Central memory CD8-positive, alpha-beta T cell (primary cell): ENCODE results near the gene TCHP.

Experiments used
- ATAC-seq: fragments of 150-1000 bp; cut with Tn5 transposase; replicated peaks from 2 replicates; pipeline ENCODE4 v1.10.0; 2022; ENCODE audit warnings: mild to moderate bottlenecking, moderate FRiP score, moderate number of reproducible peaks; ENCODE audit not compliant: poor library complexity, severe bottlenecking; ENCODE audit errors: extremely low read depth
- DNase-seq, 2 donors: peaks; one replicate each; pipeline ENCODE4 v3.0.0; 2021; ENCODE audit warnings: low spot score in 2 of 2
- H3K27ac Mint-ChIP-seq: one replicate; pipeline ENCODE4 v1.8.0; 2022; ENCODE audit warnings: low read depth, mild to moderate bottlenecking, moderate library complexity, mixed read lengths
- H3K27me3 Mint-ChIP-seq: one replicate; pipeline ENCODE4 v1.8.0; 2022; ENCODE audit warnings: mixed read lengths
- H3K36me3 Mint-ChIP-seq: one replicate; pipeline ENCODE4 v1.8.0; 2022; ENCODE audit warnings: mild to moderate bottlenecking, moderate library complexity, mixed read lengths; ENCODE audit not compliant: insufficient read depth
- H3K4me1 Mint-ChIP-seq: one replicate; pipeline ENCODE4 v1.8.0; 2022; ENCODE audit warnings: mixed read lengths
- H3K4me3 Mint-ChIP-seq: one replicate; pipeline ENCODE4 v1.8.0; 2022; ENCODE audit warnings: mild to moderate bottlenecking, moderate library complexity, mixed read lengths
- H3K9me3 Mint-ChIP-seq: one replicate; pipeline ENCODE4 v1.8.0; 2022; ENCODE audit warnings: mixed read lengths

Gene TCHP

DNA sequence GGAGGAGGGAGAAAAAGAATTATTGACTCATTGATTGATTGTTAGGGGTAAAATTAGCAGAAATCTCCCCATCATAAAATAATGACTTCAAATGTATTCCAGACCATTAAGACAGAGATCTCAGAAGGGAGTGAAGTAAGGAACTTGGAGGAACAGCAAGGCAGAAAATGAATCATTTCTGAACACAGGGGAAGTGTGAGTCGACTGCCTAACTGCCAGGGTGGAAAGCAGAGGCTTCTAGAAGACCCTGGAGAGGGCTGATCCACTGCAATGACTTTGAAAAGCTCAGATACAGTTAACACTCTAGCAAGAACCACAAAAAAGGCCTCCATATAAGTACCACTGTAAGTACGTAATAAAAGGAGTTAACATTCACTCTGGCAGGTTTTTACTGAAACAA lies 29.4 kb upstream of the TCHP start:
- no peaks in the 10 kb centered on the region for H3K27me3 Mint-ChIP-seq

GRCh38 chr12:109871668-109872314 lies 28.3 kb upstream of the TCHP start:
- Mint-ChIP-seq H3K4me1 (peaks cover 37% of the 10 kb centered on the region), H3K36me3 (peaks cover 6% of the 10 kb centered on the region), H3K27ac (no peak overlapping the region), H3K4me3 (no peak overlapping the region), H3K27me3 (no peaks in the 10 kb centered on the region), H3K9me3 (no peaks in the 10 kb centered on the region)
- no peak for ATAC-seq
- DNase-seq, result no peak

More for the DNA sequence above, 29.4 kb upstream of the TCHP start:
- DNase-seq (no peak), ATAC-seq (no peak)
- H3K36me3 Mint-ChIP-seq, result peaks cover 6% of the 10 kb centered on the region
- peaks cover 25% of the 10 kb centered on the region for H3K4me1 Mint-ChIP-seq
- no peak overlapping the region for H3K4me3 Mint-ChIP-seq
- H3K27ac Mint-ChIP-seq, result no peak overlapping the region
- H3K9me3 Mint-ChIP-seq, result no peaks in the 10 kb centered on the region

GRCh38 chr12:109873653-109874052 lies 26.4 kb upstream of the TCHP start:
- Mint-ChIP-seq H3K9me3 (no peaks in the 10 kb centered on the region), H3K27me3 (no peaks in the 10 kb centered on the region), H3K27ac (no peak overlapping the region), H3K36me3 (peaks cover 4% of the 10 kb centered on the region), H3K4me3 (no peak overlapping the region), H3K4me1 (peaks cover 49% of the 10 kb centered on the region)
- DNase-seq, result no peak
- ATAC-seq, result no peak

GRCh38 chr12:109875572-109876131 lies 24.4 kb upstream of the TCHP start:
- Mint-ChIP-seq H3K4me3 (no peak overlapping the region), H3K36me3 (peaks cover 4% of the 10 kb centered on the region), H3K27ac (peak overlapping the region; percentile 63), H3K27me3 (no peaks in the 10 kb centered on the region), H3K4me1 (peaks cover 65% of the 10 kb centered on the region), H3K9me3 (no peaks in the 10 kb centered on the region)
- no peak for ATAC-seq
- DNase-seq, result no peak

- ATAC-seq (no peak), DNase-seq (no peak)
- no peaks in the 10 kb centered on the region for H3K27me3 Mint-ChIP-seq
- H3K4me3 Mint-ChIP-seq, result no peak overlapping the region
- H3K9me3 Mint-ChIP-seq, result no peaks in the 10 kb centered on the region
- H3K27ac Mint-ChIP-seq, result peak overlapping the region; percentile 63
- peaks cover 69% of the 10 kb centered on the region for H3K4me1 Mint-ChIP-seq
- peaks cover 4% of the 10 kb centered on the region for H3K36me3 Mint-ChIP-seq
These were observed 23.7 kb upstream of the TCHP start for GRCh38 chr12:109876406-109876805.

GRCh38 chr12:109877504-109878246 lies 22.4 kb upstream of the TCHP start:
- no peaks in the 10 kb centered on the region for H3K27me3 Mint-ChIP-seq
- ATAC-seq (no peak), DNase-seq (no peak)
- no peaks in the 10 kb centered on the region for H3K9me3 Mint-ChIP-seq
- peaks cover 4% of the 10 kb centered on the region for H3K36me3 Mint-ChIP-seq
- peaks cover 68% of the 10 kb centered on the region for H3K4me1 Mint-ChIP-seq
- peak overlapping the region; percentile 97 for H3K4me3 Mint-ChIP-seq
- no peak overlapping the region for H3K27ac Mint-ChIP-seq

DNA sequence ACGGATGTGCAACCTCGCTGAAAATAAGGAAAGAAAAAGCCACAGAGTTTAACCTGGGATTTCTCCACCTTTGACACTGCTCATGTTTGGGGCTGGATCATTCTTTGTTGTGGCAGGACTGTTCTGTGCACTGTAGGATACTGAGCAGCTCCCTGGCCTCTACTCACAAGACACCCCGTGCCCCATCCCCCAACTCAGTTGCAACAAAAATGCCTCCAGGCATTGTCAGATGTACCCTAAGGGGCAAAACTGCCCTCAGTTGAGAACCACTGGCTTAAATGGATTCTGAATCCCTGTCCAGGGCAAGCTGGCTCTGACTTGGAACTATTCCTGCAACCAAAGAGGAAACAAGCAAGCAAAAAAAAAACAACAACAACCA lies 21.8 kb upstream of the TCHP start:
- Mint-ChIP-seq H3K4me1 (peaks cover 68% of the 10 kb centered on the region), H3K27ac (no peak overlapping the region), H3K4me3 (peak overlapping the region; percentile 97), H3K9me3 (no peaks in the 10 kb centered on the region), H3K36me3 (peaks cover 2% of the 10 kb centered on the region), H3K27me3 (no peaks in the 10 kb centered on the region)
- DNase-seq, result no peak
- no peak for ATAC-seq

DNA sequence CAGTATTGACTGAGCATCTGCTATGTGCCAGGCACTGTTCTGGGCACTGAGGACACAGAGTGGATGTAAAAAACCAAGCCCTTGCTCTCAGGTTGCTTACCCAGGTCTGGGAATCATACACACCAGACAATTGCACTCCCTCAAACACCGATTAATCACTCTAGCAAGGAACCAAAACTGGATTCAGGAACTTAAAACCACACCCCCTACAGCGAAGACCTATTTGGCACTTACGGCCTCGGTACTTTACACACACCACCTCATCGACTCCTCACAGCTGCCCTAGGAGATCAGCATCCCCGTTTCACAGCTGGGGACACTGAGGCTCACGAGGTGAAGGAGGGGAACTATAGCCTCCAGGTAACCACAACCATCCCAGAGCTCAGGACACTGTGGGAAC lies 21.3 kb upstream of the TCHP start:
- H3K4me1 Mint-ChIP-seq, result peaks cover 68% of the 10 kb centered on the region
- peak overlapping the region; percentile 93 for H3K27ac Mint-ChIP-seq
- no peaks in the 10 kb centered on the region for H3K9me3 Mint-ChIP-seq
- H3K36me3 Mint-ChIP-seq, result no peaks in the 10 kb centered on the region
- ATAC-seq, result no peak
- no peaks in the 10 kb centered on the region for H3K27me3 Mint-ChIP-seq
- no peak for DNase-seq
- peak overlapping the region; percentile 97 for H3K4me3 Mint-ChIP-seq

GRCh38 chr12:109879351-109880042 lies 20.6 kb upstream of the TCHP start:
- DNase-seq (no peak), ATAC-seq (no peak)
- peaks cover 64% of the 10 kb centered on the region for H3K4me1 Mint-ChIP-seq
- no peaks in the 10 kb centered on the region for H3K9me3 Mint-ChIP-seq
- H3K4me3 Mint-ChIP-seq, result peak overlapping the region; percentile 97
- no peaks in the 10 kb centered on the region for H3K27me3 Mint-ChIP-seq
- H3K36me3 Mint-ChIP-seq, result no peaks in the 10 kb centered on the region
- H3K27ac Mint-ChIP-seq, result peak overlapping the region; percentile 93

GRCh38 chr12:109880043-109880931 lies 19.8 kb upstream of the TCHP start, which contains the start of gene GLTP:
Gene GLTP (minus strand): TSS chr12:109880541. CDS start chr12:109880374, 167 bp downstream.
- H3K4me1 Mint-ChIP-seq, result peaks cover 56% of the 10 kb centered on the region
- H3K27me3 Mint-ChIP-seq, result no peaks in the 10 kb centered on the region
- H3K4me3 Mint-ChIP-seq, result peak within 1 kb of the TSS; percentile 97
- H3K9me3 Mint-ChIP-seq, result no peaks in the 10 kb centered on the region
- H3K27ac Mint-ChIP-seq, result peak within 1 kb of the TSS; percentile 93
- no peaks in the 10 kb centered on the region for H3K36me3 Mint-ChIP-seq
- peak; percentile 96 for ATAC-seq
- peak; percentile 80 to 86 for DNase-seq

GRCh38 chr12:109880938-109881337 lies 19.1 kb upstream of the TCHP start:
- no peaks in the 10 kb centered on the region for H3K36me3 Mint-ChIP-seq
- peaks cover 50% of the 10 kb centered on the region for H3K4me1 Mint-ChIP-seq
- H3K27me3 Mint-ChIP-seq, result no peaks in the 10 kb centered on the region
- peak overlapping the region; percentile 93 for H3K27ac Mint-ChIP-seq
- ATAC-seq (no peak), DNase-seq (no peak)
- H3K9me3 Mint-ChIP-seq, result no peaks in the 10 kb centered on the region
- H3K4me3 Mint-ChIP-seq, result peak overlapping the region; percentile 97

- Mint-ChIP-seq H3K9me3 (no peaks in the 10 kb centered on the region), H3K4me3 (peak overlapping the region; percentile 97), H3K4me1 (peaks cover 42% of the 10 kb centered on the region), H3K27ac (no peak overlapping the region), H3K36me3 (no peaks in the 10 kb centered on the region), H3K27me3 (no peaks in the 10 kb centered on the region)
- DNase-seq (no peak), ATAC-seq (no peak)
These were observed 18.3 kb upstream of the TCHP start for GRCh38 chr12:109881752-109882151.
